ENCODE results near the gene SIGMAR1.

DNA sequence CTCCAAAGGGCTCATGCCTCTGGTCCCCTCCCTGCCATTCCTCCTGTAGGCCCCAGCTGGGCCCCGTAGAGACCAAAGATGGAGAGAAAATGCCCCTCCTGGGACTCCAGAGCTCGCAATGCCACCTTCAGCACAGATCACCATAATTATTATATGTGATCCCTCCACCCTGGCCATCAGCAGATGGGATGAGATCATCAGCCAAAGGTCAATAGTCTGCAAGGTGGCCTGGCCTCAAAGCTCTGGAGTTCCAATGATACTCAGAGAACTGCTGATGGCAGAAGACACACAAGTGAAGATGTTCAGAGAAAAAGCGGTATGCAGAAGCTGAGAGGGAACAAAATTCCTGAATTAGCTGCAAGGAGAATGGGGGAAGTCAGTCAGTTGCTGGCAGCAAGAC lies 30.7 kb downstream of the SIGMAR1 start:
- TF ChIP-seq, protein P1, sequence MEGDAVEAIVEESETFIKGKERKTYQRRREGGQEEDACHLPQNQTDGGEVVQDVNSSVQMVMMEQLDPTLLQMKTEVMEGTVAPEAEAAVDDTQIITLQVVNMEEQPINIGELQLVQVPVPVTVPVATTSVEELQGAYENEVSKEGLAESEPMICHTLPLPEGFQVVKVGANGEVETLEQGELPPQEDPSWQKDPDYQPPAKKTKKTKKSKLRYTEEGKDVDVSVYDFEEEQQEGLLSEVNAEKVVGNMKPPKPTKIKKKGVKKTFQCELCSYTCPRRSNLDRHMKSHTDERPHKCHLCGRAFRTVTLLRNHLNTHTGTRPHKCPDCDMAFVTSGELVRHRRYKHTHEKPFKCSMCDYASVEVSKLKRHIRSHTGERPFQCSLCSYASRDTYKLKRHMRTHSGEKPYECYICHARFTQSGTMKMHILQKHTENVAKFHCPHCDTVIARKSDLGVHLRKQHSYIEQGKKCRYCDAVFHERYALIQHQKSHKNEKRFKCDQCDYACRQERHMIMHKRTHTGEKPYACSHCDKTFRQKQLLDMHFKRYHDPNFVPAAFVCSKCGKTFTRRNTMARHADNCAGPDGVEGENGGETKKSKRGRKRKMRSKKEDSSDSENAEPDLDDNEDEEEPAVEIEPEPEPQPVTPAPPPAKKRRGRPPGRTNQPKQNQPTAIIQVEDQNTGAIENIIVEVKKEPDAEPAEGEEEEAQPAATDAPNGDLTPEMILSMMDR (IDR thresholded peaks at IDR 0.05 in 4 of 5, conservative IDR thresholded peaks at IDR 0.05 in 1 of 5): no peak
- TF ChIP-seq POLR2A (IDR thresholded peaks at IDR 0.05): no peak

Data from gastrocnemius medialis (tissue), 4 donors.